Esophagus muscularis mucosa (tissue), 3 donors: ENCODE data around the gene TIMM13.
A peak's percentile ranks its signal among the peaks of the same experiment; 100 is the strongest.

Source experiments
- POLR2A ChIP-seq: fragments of 450-650 bp; IDR thresholded peaks from one replicate; pipeline ENCODE4 v1.6.1; 2017; ENCODE audit warnings: antibody characterized with exemption, moderate library complexity, mild to moderate bottlenecking, low read depth
- POLR2AphosphoS5 ChIP-seq, 2 donors: sonication (generic); formaldehyde crosslinking; IDR thresholded peaks; one replicate each; pipeline ENCODE4 v1.6.1; 2017; ENCODE audit warnings: antibody characterized with exemption in 2 of 2
- TF ChIP-seq, protein P1 (sequence below), 3 experiments: fragments of 200-600 bp in 2 of 3; fragments of 450-650 bp in 1 of 3; sonication (generic) in 2 of 3; IDR thresholded peaks; one replicate each; pipeline ENCODE4 v1.5.1; 2017 to 2019; ENCODE audit warnings: antibody characterized with exemption in 3 of 3, mild to moderate bottlenecking in 2 of 3, moderate library complexity in 1 of 3

GRCh38 chr19:2475702-2476450 lies 48.5 kb upstream of the TIMM13 start, which contains the start of gene GADD45B:
- TF ChIP-seq, protein P1, sequence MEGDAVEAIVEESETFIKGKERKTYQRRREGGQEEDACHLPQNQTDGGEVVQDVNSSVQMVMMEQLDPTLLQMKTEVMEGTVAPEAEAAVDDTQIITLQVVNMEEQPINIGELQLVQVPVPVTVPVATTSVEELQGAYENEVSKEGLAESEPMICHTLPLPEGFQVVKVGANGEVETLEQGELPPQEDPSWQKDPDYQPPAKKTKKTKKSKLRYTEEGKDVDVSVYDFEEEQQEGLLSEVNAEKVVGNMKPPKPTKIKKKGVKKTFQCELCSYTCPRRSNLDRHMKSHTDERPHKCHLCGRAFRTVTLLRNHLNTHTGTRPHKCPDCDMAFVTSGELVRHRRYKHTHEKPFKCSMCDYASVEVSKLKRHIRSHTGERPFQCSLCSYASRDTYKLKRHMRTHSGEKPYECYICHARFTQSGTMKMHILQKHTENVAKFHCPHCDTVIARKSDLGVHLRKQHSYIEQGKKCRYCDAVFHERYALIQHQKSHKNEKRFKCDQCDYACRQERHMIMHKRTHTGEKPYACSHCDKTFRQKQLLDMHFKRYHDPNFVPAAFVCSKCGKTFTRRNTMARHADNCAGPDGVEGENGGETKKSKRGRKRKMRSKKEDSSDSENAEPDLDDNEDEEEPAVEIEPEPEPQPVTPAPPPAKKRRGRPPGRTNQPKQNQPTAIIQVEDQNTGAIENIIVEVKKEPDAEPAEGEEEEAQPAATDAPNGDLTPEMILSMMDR (IDR thresholded peaks at IDR 0.05), result no peak
- TF ChIP-seq POLR2A, result peak; percentile 100
- TF ChIP-seq POLR2AphosphoS5 (IDR thresholded peaks at IDR 0.05), result peak; percentile 100
